ENCODE results near the gene URGCP.

The URGCP gene

GRCh38 chr7:43942250-43942649, 35.9 kb upstream of the URGCP start:
- no peak overlapping the region for H3K14ac ChIP-seq (ENCODE audit: low read length)
- H3K27me3 ChIP-seq (ENCODE audit: control insufficient read depth in 3 of 3, insufficient read depth in 3 of 3, low read depth in 1 of 3, low read length in 3 of 3) = no peaks in the 10 kb centered on the region
- H2BK5ac ChIP-seq (ENCODE audit: low read length) = no peak overlapping the region
- no peak overlapping the region for H3K4me3 ChIP-seq (ENCODE audit: low read length in 2 of 2)
- peaks cover 2 to 3% of the 10 kb centered on the region in 2 donors for H3K36me3 ChIP-seq (replicated peaks in 1 of 2; ENCODE audit: control insufficient read depth in 2 of 2, insufficient read depth in 2 of 2, low read length in 2 of 2)
- no peak overlapping the region for H3K27ac ChIP-seq (replicated peaks; ENCODE audit: low read length)
- no peak overlapping the region for H4K91ac ChIP-seq (ENCODE audit: low read depth, low read length, poor library complexity)
- H2BK12ac ChIP-seq (ENCODE audit: low read length) = no peak overlapping the region
- no CpG with 5 or more reads among the region's 3 CpGs for WGBS, 2 donors (ENCODE audit: extremely low coverage in 2 of 2, insufficient read length in 2 of 2, insufficient replicate concordance in 1 of 2)
- no peak overlapping the region for H3K4ac ChIP-seq (ENCODE audit: low read length)
- H3K4me1 ChIP-seq (ENCODE audit: control insufficient read depth in 2 of 2, insufficient read depth in 1 of 2, low read depth in 1 of 2, low read length in 2 of 2) = no peaks in the 10 kb centered on the region
- peaks cover 0 to 2% of the 10 kb centered on the region in 2 donors for H3K9me3 ChIP-seq (replicated peaks in 1 of 2; ENCODE audit: control insufficient read depth in 2 of 2, insufficient read depth in 1 of 2, low read depth in 1 of 2, low read length in 2 of 2)
- H2AK5ac ChIP-seq (ENCODE audit: low read depth, low read length) = no peak overlapping the region
- no peaks in the 10 kb centered on the region for H3K79me1 ChIP-seq (ENCODE audit: low read depth, low read length)
- no peak overlapping the region for H2AFZ ChIP-seq (ENCODE audit: low read length)
- no peak overlapping the region for H4K8ac ChIP-seq (ENCODE audit: low read depth, low read length)
- H3K9ac ChIP-seq (ENCODE audit: low read depth, low read length, poor library complexity) = no peak overlapping the region
- H3K4me2 ChIP-seq (ENCODE audit: insufficient read depth, low read length, poor library complexity, severe bottlenecking) = no peak overlapping the region
- no peak overlapping the region for H2BK120ac ChIP-seq (ENCODE audit: low read depth, low read length)
- H3K18ac ChIP-seq (ENCODE audit: low read length) = no peak overlapping the region
- no peak overlapping the region for H2BK15ac ChIP-seq (ENCODE audit: low read length)
- H3K23ac ChIP-seq (ENCODE audit: low read depth, low read length, poor library complexity) = no peak overlapping the region
- DNase-seq (ENCODE audit: low spot score) = no peak

GRCh38 chr7:43938892-43939482, 32.6 kb upstream of the URGCP start:
- no peaks in the 10 kb centered on the region for H3K4me1 ChIP-seq (ENCODE audit: control insufficient read depth in 2 of 2, insufficient read depth in 1 of 2, low read depth in 1 of 2, low read length in 2 of 2)
- no peak overlapping the region for H3K23ac ChIP-seq (ENCODE audit: low read depth, low read length, poor library complexity)
- no peak overlapping the region for H4K91ac ChIP-seq (ENCODE audit: low read depth, low read length, poor library complexity)
- H3K9ac ChIP-seq (ENCODE audit: low read depth, low read length, poor library complexity) = no peak overlapping the region
- no peak overlapping the region for H3K14ac ChIP-seq (ENCODE audit: low read length)
- no peaks in the 10 kb centered on the region for H3K27me3 ChIP-seq (ENCODE audit: control insufficient read depth in 3 of 3, insufficient read depth in 3 of 3, low read depth in 1 of 3, low read length in 3 of 3)
- no peaks in the 10 kb centered on the region for H3K9me3 ChIP-seq (replicated peaks in 1 of 2; ENCODE audit: control insufficient read depth in 2 of 2, insufficient read depth in 1 of 2, low read depth in 1 of 2, low read length in 2 of 2)
- no peak overlapping the region for H3K18ac ChIP-seq (ENCODE audit: low read length)
- H3K27ac ChIP-seq (replicated peaks; ENCODE audit: low read length) = no peak overlapping the region
- no peak overlapping the region for H2BK12ac ChIP-seq (ENCODE audit: low read length)
- no peak overlapping the region for H2BK15ac ChIP-seq (ENCODE audit: low read length)
- no peaks in the 10 kb centered on the region for H3K36me3 ChIP-seq (replicated peaks in 1 of 2; ENCODE audit: control insufficient read depth in 2 of 2, insufficient read depth in 2 of 2, low read length in 2 of 2)
- no peak overlapping the region for H3K4ac ChIP-seq (ENCODE audit: low read length)
- WGBS, 2 donors (ENCODE audit: extremely low coverage in 2 of 2, insufficient read length in 2 of 2, insufficient replicate concordance in 1 of 2) = no CpG with 5 or more reads among the region's 4 CpGs
- H4K8ac ChIP-seq (ENCODE audit: low read depth, low read length) = no peak overlapping the region
- H3K79me1 ChIP-seq (ENCODE audit: low read depth, low read length) = no peaks in the 10 kb centered on the region
- no peak overlapping the region for H3K4me3 ChIP-seq (ENCODE audit: low read length in 2 of 2)
- H2AK5ac ChIP-seq (ENCODE audit: low read depth, low read length) = no peak overlapping the region
- no peak overlapping the region for H2AFZ ChIP-seq (ENCODE audit: low read length)
- no peak for DNase-seq (ENCODE audit: low spot score)
- H2BK5ac ChIP-seq (ENCODE audit: low read length) = no peak overlapping the region
- H3K4me2 ChIP-seq (ENCODE audit: insufficient read depth, low read length, poor library complexity, severe bottlenecking) = no peak overlapping the region
- no peak overlapping the region for H2BK120ac ChIP-seq (ENCODE audit: low read depth, low read length)

- H3K4me1 ChIP-seq (ENCODE audit: control insufficient read depth in 2 of 2, insufficient read depth in 1 of 2, low read depth in 1 of 2, low read length in 2 of 2) = no peaks in the 10 kb centered on the region
- no peak overlapping the region for H2BK120ac ChIP-seq (ENCODE audit: low read depth, low read length)
- no peak overlapping the region for H2AK5ac ChIP-seq (ENCODE audit: low read depth, low read length)
- H2AFZ ChIP-seq (ENCODE audit: low read length) = no peak overlapping the region
- no peaks in the 10 kb centered on the region for H3K79me1 ChIP-seq (ENCODE audit: low read depth, low read length)
- H2BK12ac ChIP-seq (ENCODE audit: low read length) = no peak overlapping the region
- H3K27ac ChIP-seq (replicated peaks; ENCODE audit: low read length) = no peak overlapping the region
- H3K4me3 ChIP-seq (ENCODE audit: low read length in 2 of 2) = no peak overlapping the region
- H3K9ac ChIP-seq (ENCODE audit: low read depth, low read length, poor library complexity) = no peak overlapping the region
- H4K8ac ChIP-seq (ENCODE audit: low read depth, low read length) = no peak overlapping the region
- no CpG with 5 or more reads among the region's 3 CpGs for WGBS, 2 donors (ENCODE audit: extremely low coverage in 2 of 2, insufficient read length in 2 of 2, insufficient replicate concordance in 1 of 2)
- no peak overlapping the region for H3K18ac ChIP-seq (ENCODE audit: low read length)
- no peak overlapping the region for H4K91ac ChIP-seq (ENCODE audit: low read depth, low read length, poor library complexity)
- no peak overlapping the region for H3K4me2 ChIP-seq (ENCODE audit: insufficient read depth, low read length, poor library complexity, severe bottlenecking)
- no peaks in the 10 kb centered on the region for H3K36me3 ChIP-seq (replicated peaks in 1 of 2; ENCODE audit: control insufficient read depth in 2 of 2, insufficient read depth in 2 of 2, low read length in 2 of 2)
- no peak for DNase-seq (ENCODE audit: low spot score)
- no peak overlapping the region for H3K4ac ChIP-seq (ENCODE audit: low read length)
- no peak overlapping the region for H3K14ac ChIP-seq (ENCODE audit: low read length)
- H3K23ac ChIP-seq (ENCODE audit: low read depth, low read length, poor library complexity) = no peak overlapping the region
- H2BK5ac ChIP-seq (ENCODE audit: low read length) = no peak overlapping the region
- H2BK15ac ChIP-seq (ENCODE audit: low read length) = no peak overlapping the region
- no peaks in the 10 kb centered on the region for H3K27me3 ChIP-seq (ENCODE audit: control insufficient read depth in 3 of 3, insufficient read depth in 3 of 3, low read depth in 1 of 3, low read length in 3 of 3)
- no peaks in the 10 kb centered on the region for H3K9me3 ChIP-seq (replicated peaks in 1 of 2; ENCODE audit: control insufficient read depth in 2 of 2, insufficient read depth in 1 of 2, low read depth in 1 of 2, low read length in 2 of 2)
These were observed 31.0 kb upstream of the URGCP start for GRCh38 chr7:43937444-43937843.

GRCh38 chr7:43933902-43934560, 27.6 kb upstream of the URGCP start:
- no CpG with 5 or more reads among the region's 3 CpGs for WGBS, 2 donors (ENCODE audit: extremely low coverage in 2 of 2, insufficient read length in 2 of 2, insufficient replicate concordance in 1 of 2)
- H3K4me1 ChIP-seq (ENCODE audit: control insufficient read depth in 2 of 2, insufficient read depth in 1 of 2, low read depth in 1 of 2, low read length in 2 of 2) = no peaks in the 10 kb centered on the region
- no peaks in the 10 kb centered on the region for H3K36me3 ChIP-seq (replicated peaks in 1 of 2; ENCODE audit: control insufficient read depth in 2 of 2, insufficient read depth in 2 of 2, low read length in 2 of 2)
- no peak overlapping the region for H2BK5ac ChIP-seq (ENCODE audit: low read length)
- no peaks in the 10 kb centered on the region for H3K79me1 ChIP-seq (ENCODE audit: low read depth, low read length)
- H3K4ac ChIP-seq (ENCODE audit: low read length) = no peak overlapping the region
- H3K9ac ChIP-seq (ENCODE audit: low read depth, low read length, poor library complexity) = no peak overlapping the region
- no peak overlapping the region for H3K4me3 ChIP-seq (ENCODE audit: low read length in 2 of 2)
- H4K8ac ChIP-seq (ENCODE audit: low read depth, low read length) = no peak overlapping the region
- no peak overlapping the region for H3K14ac ChIP-seq (ENCODE audit: low read length)
- H3K27me3 ChIP-seq (ENCODE audit: control insufficient read depth in 3 of 3, insufficient read depth in 3 of 3, low read depth in 1 of 3, low read length in 3 of 3) = no peaks in the 10 kb centered on the region
- H3K9me3 ChIP-seq (replicated peaks in 1 of 2; ENCODE audit: control insufficient read depth in 2 of 2, insufficient read depth in 1 of 2, low read depth in 1 of 2, low read length in 2 of 2) = no peaks in the 10 kb centered on the region
- no peak overlapping the region for H2BK15ac ChIP-seq (ENCODE audit: low read length)
- H3K18ac ChIP-seq (ENCODE audit: low read length) = no peak overlapping the region
- H2AFZ ChIP-seq (ENCODE audit: low read length) = no peak overlapping the region
- no peak overlapping the region for H2BK120ac ChIP-seq (ENCODE audit: low read depth, low read length)
- DNase-seq (ENCODE audit: low spot score) = no peak
- no peak overlapping the region for H3K27ac ChIP-seq (replicated peaks; ENCODE audit: low read length)
- H3K23ac ChIP-seq (ENCODE audit: low read depth, low read length, poor library complexity) = no peak overlapping the region
- H2BK12ac ChIP-seq (ENCODE audit: low read length) = no peak overlapping the region
- H3K4me2 ChIP-seq (ENCODE audit: insufficient read depth, low read length, poor library complexity, severe bottlenecking) = no peak overlapping the region
- no peak overlapping the region for H4K91ac ChIP-seq (ENCODE audit: low read depth, low read length, poor library complexity)
- no peak overlapping the region for H2AK5ac ChIP-seq (ENCODE audit: low read depth, low read length)

Measured in neuronal stem cell (in vitro differentiated cells).